ENCODE data around the gene KCNH4. TPM values are rescaled to one million over a fixed set of nuclear protein-coding genes. Genes with fewer than 3 reads are reported as not detected.

KCNH4 gene
- total RNA-seq, 1 experiment from 2014 or later: not detected

GRCh38 chr17:42111265-42111636, 69.7 kb downstream of the KCNH4 start:
- no peak overlapping the region for H2AFZ ChIP-seq (ENCODE audit: low read depth, low read length, poor library complexity, severe bottlenecking)
- ChIA-PET POLR2A (no interaction called here), CTCF (no interaction called here), RAD21 (ENCODE audit: low non-redundant PET in 1 of 2, low total read pairs in 2 of 2, uncharacterized antibody in 2 of 2, unreplicated experiment in 2 of 2) (no interaction called here)
- no peaks in the 10 kb centered on the region for H3K79me2 ChIP-seq (ENCODE audit: insufficient read depth, low read length)
- no peak for DNase-seq (ENCODE audit: low read depth, low spot score)
- no peak overlapping the region for H3K4me2 ChIP-seq (ENCODE audit: low read length)
- H3K36me3 ChIP-seq (ENCODE audit: control insufficient read depth in 1 of 2, insufficient read depth in 2 of 2, low read length in 2 of 2): peaks cover 3 to 4% of the 10 kb centered on the region in 2 experiments; a peak in 3 of 4 replicates
- no peaks in the 10 kb centered on the region for H3K27me3 ChIP-seq (ENCODE audit: insufficient read depth, low read length)
- H3K4me3 ChIP-seq (replicated peaks in 1 of 2; ENCODE audit: low read depth in 1 of 2, low read length in 2 of 2): no peak overlapping the region
- BruUV-seq (replicated peaks): no TSS peak
- H3K9me3 ChIP-seq (ENCODE audit: control insufficient read depth in 1 of 2, insufficient read depth in 1 of 2, low read depth in 1 of 2, low read length in 2 of 2): no peaks in the 10 kb centered on the region
- intact Hi-C loops (cut with micrococcal nuclease): no loop called here
- H3K4me1 ChIP-seq (ENCODE audit: control insufficient read depth in 1 of 2, insufficient read depth in 2 of 2, low read length in 2 of 2): peaks cover 7 to 15% of the 10 kb centered on the region in 2 experiments; a peak in 3 of 4 replicates
- H3K27ac ChIP-seq (ENCODE audit: low read depth, low read length): no peak overlapping the region
- no peaks in the 10 kb centered on the region for H3K9me2 ChIP-seq (ENCODE audit: insufficient read depth)
- ATAC-seq: no peak
- H4K20me1 ChIP-seq (ENCODE audit: insufficient read depth): no peaks in the 10 kb centered on the region
- no peak overlapping the region for H3K9ac ChIP-seq (ENCODE audit: low read length)
- no peak for TF ChIP-seq SP1 (IDR thresholded peaks at IDR 0.05; ENCODE audit: low read depth)
- TF ChIP-seq JUND (IDR thresholded peaks at IDR 0.05): no peak
- TF ChIP-seq CTCF (IDR thresholded peaks at IDR 0.05 in 2 of 3, conservative IDR thresholded peaks at IDR 0.05 in 1 of 3; ENCODE audit: borderline replicate concordance in 1 of 3, insufficient read depth in 1 of 3, low read depth in 2 of 3, low read length in 2 of 3): no peak
- TF ChIP-seq ZNF274 (IDR thresholded peaks at IDR 0.05; ENCODE audit: low read depth, low read length): no peak
- no peak for TF ChIP-seq REST (IDR thresholded peaks at IDR 0.05; ENCODE audit: low read depth)
- TF ChIP-seq ATF3 (IDR thresholded peaks at IDR 0.05): no peak
- TF ChIP-seq ZFX (IDR thresholded peaks at IDR 0.05): no peak

All from HCT116 (cell line).